GM19351 (cell line): Measurements from ENCODE around the gene CD68.

ENCODE experiments used
- ATAC-seq: cut with Tn5 transposase; IDR thresholded peaks from one replicate; pipeline ENCODE4 v1.9.1; 2021; ENCODE audit warnings: mild to moderate bottlenecking, moderate library complexity; ENCODE audit not compliant: unreplicated experiment

The CD68 gene, protein sequence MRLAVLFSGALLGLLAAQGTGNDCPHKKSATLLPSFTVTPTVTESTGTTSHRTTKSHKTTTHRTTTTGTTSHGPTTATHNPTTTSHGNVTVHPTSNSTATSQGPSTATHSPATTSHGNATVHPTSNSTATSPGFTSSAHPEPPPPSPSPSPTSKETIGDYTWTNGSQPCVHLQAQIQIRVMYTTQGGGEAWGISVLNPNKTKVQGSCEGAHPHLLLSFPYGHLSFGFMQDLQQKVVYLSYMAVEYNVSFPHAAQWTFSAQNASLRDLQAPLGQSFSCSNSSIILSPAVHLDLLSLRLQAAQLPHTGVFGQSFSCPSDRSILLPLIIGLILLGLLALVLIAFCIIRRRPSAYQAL

DNA sequence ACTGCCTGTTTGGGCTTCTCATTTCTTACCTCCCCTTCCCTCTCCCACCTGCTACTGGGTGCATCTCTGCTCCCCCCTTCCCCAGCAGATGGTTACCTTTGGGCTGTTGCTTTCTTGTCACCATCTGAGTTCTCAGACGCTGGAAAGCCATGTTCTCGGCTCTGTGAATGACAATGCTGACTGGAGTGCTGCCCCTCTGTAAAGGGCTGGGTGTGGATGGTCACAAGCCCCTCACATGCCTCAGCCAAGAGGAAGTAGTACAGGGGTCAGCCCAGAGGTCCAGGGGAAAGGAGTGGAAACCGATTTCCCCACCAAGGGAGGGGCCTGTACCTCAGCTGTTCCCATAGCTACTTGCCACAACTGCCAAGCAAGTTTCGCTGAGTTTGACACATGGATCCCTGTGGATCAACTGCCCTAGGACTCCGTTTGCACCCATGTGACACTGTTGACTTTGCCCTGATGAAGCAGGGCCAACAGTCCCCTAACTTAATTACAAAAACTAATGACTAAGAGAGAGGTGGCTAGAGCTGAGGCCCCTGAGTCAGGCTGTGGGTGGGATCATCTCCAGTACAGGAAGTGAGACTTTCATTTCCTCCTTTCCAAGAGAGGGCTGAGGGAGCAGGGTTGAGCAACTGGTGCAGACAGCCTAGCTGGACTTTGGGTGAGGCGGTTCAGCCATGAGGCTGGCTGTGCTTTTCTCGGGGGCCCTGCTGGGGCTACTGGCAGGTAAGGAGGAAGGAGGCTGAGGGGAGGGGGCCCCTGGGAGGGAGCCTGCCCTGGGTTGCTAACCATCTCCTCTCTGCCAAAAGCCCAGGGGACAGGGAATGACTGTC, at the start of gene CD68:
Gene CD68, plus strand, starts transcription at position 638 of the 833 bp plus-strand sequence. Its CDS starts 40 bp downstream, at position 678.
- ATAC-seq: peak; percentile 52

DNA sequence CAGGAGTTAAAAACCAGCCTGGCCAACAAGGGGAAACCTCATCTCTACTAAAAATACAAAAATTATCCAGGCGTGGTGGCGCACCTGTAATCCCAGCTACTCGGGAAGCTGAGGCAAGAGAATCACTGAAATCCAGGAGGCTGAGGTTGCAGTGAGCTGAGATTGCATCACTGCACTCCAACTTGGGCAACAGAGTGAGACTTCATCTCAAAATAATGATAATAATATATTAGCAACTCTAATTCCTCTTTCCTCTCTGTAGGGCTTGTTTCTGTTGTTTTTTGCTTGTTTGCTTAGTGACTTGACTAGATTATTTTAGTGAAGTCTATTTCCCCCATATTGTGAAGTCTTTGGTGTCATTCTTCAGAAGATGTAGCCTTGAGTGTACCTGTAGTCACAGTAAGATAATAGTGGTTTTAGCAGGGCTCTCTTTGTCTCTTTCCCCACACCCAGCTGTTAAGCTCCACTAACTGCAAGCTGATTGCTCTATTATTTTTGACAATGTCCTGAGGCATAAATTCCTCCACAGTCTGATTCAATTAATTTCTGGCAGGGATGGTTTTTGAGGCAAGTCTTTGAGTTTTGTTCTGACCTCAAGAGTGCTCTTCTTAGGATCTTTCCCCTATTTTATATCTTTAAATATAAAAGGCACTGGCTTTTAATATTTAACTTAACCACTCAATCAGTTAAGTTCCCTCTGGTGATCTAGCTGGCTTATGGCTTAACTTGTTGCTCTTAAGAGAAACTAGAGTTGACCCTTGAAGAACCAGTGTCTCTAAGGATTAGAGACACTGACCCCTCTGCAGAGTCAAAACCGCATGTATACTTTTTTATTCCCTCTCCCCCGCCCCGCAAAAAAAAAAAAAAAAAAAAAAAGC, 49.2 kb upstream of the CD68 start:
- ATAC-seq: no peak

DNA sequence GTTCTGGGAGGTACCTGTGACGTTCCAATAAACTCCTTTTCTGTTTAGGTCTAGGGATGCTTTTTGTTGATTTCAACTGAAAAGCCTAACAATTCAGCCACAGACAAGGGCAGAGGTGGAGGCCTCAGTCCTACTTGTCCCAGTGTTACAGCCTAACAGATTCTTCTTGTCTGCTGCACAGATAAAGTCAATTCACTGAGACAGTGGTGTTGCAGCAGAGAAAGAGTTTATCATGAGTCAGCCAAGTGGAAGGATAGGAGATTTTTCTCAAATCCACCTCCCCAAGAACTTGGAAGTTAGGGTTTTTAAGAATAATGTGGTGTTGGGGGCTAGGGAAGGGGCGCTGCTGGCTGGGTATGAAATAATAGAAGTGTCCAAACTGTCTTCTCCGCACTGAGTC, 41.4 kb upstream of the CD68 start:
- no peak for ATAC-seq

DNA sequence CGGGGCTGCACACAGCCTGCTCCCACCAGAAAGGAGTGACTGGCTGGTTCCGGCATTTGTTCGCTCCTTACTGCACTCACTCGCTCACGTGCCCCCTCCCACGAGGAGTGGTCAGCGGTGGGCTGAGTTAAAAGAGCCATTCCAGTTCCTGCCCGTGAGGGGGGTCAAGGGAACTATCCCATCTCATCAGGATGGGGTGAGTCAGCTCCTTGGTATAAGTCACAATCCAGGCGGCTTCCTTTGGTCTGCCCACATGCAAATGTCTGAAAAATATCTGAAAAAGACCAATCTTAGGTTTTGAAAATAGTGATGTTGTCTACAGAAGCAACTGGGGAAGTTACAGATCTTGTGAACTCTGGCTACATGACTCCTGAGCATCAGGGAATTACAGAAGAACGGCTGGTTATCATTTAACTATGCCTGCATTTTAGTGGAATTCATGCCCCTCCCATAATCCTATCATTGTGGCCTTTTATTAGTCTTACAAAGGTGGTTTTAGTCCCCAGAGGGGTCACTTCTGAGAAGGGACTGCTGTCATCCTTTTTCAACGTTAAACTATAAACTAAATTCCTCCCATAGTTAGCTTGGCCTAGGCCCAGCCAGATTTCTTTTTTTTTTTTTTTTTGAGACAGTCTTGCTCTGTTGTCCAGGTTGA, 40.4 kb upstream of the CD68 start:
- ATAC-seq: no peak

DNA sequence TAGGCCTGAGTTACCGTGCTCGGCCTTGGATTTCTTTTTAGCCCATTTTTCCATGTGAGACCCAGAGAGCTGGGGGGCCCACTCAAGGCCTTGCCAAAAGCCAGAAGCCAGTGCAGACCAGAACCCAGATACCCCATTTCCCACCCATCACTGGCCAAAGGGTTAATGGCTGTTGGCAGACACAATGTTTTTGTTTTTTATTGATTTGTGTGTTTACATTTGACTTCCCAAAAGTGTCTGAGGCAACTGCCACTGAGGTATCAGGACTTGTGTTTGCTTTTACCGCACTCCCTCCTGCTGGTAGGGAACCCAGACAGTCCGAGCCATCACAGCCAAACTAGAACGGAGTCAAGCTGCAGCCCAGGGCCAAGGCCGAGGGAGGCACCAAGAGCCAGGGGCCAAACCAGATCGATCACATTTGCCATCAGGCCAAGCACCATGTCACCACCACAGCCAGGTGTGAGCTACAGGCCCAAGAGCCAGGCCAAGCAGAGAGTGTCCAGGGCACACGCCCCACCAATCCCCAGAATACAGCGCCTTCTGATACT, 38.3 kb upstream of the CD68 start:
- no peak for ATAC-seq

DNA sequence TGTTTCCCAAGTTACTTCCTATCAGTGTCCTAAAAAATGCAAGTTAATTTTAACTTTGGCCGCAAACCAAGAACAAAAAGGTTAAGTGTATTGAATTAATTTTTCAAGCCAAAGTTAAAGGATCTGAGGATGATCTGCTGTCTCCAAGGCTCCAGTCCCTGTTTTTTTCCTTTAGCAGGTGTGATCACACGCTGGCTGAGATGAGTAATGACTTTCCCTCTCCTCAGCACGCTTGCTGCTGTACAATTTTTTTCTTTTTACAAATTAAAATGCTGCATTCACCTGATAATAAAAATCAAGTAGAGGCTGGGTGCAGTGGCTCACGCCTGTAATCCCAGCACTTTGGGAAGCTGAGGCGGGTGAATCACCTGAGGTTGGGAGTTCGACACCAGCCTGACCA, 34.5 kb upstream of the CD68 start:
- ATAC-seq: no peak

DNA sequence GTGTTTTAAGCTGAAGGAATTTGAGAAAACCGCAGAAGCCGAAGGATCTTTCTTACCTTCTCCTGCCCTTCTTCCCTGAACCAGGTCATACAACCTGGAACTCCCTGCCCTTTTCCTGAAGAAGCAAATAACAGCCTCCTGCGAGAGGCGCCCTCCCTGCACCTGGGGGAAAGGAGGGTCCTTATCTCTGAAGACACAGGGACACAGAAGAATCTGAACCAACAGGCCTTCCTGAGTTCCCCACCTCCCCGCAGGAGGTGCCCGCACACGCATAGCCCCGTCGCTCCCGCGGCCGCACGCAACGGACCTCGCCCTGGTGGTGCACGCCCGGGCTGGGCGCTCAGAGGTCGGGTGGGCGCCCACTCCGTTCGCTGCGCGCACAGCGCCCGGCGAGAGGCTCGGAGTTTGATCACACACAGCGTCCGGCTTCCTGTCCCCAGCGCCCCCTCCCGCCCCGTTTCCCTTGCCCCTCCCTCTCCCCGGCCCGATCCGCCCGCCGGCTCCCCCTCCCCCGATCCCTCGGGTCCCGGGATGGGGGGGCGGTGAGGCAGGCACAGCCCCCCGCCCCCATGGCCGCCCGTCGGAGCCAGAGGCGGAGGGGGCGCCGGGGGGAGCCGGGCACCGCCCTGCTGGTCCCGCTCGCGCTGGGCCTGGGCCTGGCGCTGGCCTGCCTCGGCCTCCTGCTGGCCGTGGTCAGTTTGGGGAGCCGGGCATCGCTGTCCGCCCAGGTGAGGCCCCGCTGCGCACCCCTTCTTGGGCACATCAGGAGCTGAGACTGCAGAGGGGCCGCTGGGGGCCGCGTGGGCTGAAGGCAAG, 30.6 kb upstream of the CD68 start, which contains the start of gene TNFSF12:
Gene TNFSF12, plus strand, starts transcription at position 474 of the 816 bp plus-strand sequence. Its CDS starts 96 bp downstream, at position 570.
- ATAC-seq: no peak

DNA sequence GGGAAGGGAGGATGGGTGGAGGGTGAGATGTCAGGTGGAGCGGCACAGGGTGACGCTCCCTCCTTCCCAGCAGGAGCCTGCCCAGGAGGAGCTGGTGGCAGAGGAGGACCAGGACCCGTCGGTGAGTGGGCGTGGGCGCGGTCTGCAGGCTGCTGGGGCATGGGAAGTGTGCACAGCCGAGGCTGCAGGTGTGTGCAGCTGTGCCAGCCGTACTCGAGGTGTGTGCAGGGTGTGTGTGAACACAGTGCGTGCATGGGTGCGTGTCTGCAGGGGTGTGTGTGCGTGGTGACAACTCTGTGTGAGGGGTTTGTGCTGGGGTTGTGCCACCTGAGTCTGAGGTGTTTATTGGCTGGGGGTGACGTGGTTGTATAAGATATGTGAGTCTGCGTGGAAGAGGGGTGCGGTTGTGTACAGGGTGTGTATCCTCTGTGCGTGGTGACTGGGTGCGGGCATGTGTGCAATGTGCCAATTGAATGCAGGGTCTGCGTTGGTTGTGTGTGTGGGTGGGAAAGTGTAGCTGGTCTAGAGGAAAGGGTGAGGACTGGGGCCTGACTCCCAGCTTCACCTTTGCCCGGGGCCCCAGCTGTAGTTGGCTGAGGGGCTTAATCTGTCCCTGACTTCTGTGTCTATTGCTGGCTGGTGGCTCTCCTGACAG, 29.9 kb upstream of the CD68 start:
- ATAC-seq: no peak

DNA sequence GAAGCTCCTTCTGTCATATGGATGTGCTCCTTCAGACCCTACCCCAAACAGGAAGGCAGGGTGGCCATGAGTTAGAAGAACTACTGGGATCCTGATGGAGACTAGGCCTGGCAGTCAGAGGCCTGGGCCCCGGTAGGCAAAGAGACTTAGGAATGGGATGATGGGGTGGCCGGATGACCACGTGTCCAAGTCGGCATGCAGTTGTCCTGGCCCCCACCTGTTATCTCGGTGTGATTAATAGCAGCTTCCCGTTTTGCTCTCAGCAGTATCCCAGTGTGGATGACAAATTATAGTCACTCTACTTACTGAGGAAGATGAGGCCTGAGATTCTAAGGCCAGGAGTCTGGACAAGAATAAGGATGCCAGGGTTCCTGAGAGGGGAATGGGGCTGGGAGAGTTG, 29.1 kb upstream of the CD68 start:
- no peak for ATAC-seq

DNA sequence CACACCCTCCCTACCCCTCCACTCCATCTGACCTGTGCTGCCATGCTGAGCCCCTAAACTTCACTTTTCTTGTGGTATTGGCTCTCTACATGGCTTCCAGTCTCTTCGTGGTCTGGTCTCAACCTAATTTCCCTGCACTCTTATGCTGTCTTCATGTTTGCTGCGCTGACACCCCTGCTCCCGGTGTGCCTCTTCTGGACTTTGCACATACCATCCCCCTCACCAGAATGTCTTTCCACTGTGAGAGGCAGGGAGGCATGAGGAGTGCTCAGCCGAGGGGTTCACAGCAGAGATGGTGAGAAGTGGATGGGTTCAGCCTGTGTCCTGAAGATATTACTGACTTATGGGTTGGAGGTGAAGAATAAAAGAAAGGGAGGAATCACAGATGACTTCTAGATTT, 28.0 kb upstream of the CD68 start:
- ATAC-seq: no peak

DNA sequence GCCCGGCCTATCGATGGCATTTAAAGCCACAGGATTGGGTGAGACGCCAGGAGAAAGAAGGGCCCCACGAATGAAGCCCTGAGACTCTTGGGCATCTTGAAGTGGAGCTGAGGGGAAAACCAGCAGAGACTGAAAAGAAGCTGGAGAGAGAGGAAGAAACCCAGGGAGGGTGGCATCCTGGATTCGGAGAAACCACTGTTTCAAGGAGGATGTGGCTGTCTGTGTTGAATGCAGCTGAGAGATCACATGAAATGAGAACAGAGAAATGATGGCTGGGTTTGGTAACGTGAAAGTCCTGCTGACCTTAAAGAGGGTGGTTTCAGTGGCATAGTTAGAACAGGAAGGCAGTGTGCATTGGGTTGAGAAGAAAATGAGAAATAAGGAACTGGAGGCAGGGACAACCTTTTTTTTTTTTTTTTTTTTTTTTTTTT, 26.8 kb upstream of the CD68 start:
- ATAC-seq: peak; percentile 53

DNA sequence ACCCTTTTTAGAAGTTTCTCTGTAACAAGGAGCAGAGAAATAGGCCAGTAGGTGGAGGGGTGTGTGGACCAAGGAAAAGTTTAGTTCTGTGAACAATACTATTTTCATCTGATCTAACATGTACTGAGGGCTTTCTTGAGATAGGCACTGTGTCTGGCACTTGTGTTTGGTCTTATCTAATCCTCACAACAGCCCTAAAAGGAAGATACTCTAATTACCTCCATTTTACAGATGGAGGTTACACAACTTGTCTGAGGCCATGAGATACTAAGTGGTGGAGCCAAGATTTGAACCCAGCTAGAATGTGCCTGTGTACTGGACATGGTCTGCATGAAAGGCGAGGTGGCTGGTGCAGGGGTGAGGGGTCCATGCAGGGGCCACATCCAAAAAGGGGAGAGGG, 26.1 kb upstream of the CD68 start:
- no peak for ATAC-seq

DNA sequence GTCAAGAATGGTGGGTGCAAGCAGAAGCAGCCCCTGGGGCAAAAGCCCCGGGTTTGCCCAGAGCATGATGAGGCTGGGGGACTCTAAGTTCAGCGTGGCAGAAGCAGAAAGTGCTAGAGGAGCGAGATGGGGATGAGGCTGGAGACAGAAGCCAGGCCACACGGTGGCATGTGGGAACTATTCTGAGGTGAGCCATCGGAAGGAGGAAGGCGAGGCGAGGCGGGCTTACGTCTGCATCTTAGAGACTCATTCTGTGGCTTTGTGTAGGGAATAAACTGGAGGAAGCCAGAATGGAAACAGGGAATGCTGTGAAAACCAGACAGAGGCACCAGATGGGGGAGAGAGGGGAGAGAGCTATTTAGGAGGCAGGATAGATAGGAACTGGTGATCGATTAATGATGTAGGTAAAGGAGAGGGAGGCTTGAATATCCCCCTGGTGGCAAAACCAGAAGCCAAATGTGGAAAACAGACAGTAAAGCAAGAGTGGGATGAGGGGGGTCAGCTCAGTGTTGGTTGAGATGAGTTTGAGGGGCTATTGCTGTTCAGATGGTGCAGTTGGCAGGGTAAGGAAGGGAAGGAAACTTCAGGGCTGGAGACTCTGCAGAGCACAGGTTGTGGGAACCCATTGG, 24.0 kb upstream of the CD68 start:
- ATAC-seq: no peak

DNA sequence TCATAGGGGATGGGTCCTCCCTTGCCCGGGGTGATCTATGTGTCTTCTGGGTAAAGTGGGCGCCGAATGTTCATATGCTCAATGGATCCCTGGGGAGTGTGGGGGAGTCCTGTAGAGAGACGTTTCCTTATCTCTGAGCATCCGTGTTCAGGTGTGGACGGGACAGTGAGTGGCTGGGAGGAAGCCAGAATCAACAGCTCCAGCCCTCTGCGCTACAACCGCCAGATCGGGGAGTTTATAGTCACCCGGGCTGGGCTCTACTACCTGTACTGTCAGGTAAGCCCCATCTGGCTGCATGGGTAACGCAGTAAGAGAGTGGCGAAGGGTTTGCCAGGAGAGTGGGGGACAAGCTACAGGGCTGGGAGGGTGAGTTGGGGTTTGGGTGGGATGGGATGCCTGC, 22.8 kb upstream of the CD68 start:
- ATAC-seq: no peak

DNA sequence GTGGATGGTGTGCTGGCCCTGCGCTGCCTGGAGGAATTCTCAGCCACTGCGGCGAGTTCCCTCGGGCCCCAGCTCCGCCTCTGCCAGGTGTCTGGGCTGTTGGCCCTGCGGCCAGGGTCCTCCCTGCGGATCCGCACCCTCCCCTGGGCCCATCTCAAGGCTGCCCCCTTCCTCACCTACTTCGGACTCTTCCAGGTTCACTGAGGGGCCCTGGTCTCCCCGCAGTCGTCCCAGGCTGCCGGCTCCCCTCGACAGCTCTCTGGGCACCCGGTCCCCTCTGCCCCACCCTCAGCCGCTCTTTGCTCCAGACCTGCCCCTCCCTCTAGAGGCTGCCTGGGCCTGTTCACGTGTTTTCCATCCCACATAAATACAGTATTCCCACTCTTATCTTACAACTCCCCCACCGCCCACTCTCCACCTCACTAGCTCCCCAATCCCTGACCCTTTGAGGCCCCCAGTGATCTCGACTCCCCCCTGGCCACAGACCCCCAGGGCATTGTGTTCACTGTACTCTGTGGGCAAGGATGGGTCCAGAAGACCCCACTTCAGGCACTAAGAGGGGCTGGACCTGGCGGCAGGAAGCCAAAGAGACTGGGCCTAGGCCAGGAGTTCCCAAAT, 22.2 kb upstream of the CD68 start:
- ATAC-seq: no peak

DNA sequence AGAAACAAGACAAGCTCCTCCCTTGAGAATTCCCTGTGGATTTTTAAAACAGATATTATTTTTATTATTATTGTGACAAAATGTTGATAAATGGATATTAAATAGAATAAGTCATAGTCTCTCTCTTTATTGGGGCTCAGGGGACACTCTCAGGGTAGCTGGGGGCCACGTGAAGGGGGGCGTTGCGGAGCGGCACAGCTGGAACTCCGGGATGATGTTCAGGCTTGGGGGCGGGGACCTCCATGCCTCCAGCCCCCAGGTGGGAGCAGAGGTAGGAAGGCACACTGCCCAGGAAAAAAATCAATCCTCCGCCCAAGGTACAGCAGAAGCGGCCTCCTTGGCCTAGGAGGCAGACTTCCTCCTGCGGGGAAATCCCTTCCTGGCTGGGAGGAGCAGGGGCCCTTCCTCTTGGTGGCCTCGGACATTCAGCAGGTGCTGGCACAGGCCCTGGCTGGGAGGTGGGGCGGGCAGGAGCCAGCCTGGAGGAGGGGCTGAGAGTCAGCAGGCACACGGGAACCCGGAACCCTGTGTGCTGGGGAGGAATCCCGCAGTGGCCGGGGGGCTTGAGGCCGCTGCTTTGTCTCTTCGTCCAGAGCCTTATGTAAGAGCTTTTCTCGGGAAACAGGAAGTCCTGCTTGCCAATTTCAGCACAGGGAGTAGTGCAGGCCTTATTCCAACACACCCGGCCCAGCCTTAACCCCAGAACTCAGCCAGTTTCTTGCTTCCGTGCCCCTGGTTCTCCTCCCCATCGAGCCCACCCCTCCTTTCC, 21.5 kb upstream of the CD68 start:
- no peak for ATAC-seq
